GM18519 (cell line): ENCODE results near the gene WDFY3.

ENCODE experiments used
- ATAC-seq: cut with Tn5 transposase; IDR thresholded peaks from one replicate; pipeline ENCODE4 v1.9.1; 2021; ENCODE audit warnings: mild to moderate bottlenecking, moderate library complexity; ENCODE audit not compliant: unreplicated experiment, low FRiP score

WDFY3 gene

DNA sequence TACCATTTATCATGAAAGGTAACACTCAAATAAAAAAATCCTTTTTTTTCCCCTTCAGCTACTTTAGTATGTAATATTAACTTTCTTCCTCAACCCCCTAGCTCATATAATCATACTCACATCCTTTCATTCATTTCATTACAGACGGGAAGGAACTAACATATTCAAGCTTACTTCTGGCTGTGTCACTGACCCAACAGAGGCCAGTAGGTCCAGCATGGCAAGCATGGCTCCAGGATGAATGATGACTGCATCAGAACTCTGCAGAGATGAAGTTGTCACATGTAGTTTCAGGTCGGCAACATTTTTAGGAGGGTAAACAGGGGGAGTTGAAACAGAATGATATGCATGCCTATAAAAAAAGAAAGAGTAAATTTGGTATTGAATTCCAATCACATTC is 163.4 kb downstream of the WDFY3 start:
- ATAC-seq = no peak

DNA sequence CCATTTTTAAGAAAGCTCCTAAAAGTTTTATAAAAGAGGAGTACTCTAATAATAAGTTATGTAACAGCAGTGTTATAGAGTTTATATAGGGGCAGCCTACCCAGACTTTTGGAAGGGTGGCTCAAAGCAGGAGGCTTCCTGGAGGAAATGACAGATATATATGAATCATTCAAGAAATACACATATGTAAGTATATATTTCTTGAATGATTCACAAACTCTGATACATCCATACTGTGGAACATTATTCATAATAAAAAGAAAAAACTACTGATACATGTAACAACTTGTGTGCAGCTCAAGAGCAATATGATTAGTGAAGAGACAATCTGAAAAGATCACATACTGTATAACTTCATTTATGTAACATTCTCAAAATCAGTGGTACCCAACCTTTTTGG is 166.2 kb downstream of the WDFY3 start:
- ATAC-seq = no peak

DNA sequence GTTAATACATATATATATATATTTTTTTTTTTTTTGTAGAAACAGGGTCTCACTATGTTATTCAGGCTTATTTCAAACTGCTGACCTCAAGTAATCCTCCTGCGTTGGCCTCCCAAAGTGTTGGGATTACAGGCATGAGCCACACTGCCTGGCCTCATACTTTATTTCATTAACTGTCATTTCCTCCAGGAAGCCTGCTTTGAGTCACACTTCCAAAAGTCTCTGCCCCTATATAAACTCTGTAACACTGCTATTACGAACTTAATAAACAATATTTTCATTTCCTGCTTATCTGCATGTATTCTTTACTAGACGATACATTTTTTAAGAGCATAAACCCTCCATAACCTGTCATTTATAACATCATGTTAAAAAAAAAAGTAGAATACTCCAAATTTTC is 167.2 kb downstream of the WDFY3 start:
- ATAC-seq = no peak

DNA sequence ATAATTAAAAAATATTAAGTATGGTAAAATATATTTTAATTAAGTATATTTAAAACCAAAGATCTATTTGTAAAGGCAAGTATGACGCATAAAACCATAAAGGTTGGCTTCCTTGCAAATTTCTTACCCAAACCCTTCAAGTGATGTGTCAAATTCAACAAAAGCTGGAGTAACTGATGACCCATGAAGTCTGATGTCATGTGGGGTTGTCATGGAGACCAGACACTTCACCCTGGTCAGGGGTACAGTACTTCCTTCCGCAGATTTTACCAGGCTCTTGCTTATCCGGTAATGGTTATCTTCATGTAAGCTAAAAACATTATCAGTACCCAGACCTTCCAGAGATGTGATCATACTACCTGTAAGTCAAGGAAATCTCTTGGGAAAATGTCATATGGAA is 170.1 kb downstream of the WDFY3 start:
- no peak for ATAC-seq

DNA sequence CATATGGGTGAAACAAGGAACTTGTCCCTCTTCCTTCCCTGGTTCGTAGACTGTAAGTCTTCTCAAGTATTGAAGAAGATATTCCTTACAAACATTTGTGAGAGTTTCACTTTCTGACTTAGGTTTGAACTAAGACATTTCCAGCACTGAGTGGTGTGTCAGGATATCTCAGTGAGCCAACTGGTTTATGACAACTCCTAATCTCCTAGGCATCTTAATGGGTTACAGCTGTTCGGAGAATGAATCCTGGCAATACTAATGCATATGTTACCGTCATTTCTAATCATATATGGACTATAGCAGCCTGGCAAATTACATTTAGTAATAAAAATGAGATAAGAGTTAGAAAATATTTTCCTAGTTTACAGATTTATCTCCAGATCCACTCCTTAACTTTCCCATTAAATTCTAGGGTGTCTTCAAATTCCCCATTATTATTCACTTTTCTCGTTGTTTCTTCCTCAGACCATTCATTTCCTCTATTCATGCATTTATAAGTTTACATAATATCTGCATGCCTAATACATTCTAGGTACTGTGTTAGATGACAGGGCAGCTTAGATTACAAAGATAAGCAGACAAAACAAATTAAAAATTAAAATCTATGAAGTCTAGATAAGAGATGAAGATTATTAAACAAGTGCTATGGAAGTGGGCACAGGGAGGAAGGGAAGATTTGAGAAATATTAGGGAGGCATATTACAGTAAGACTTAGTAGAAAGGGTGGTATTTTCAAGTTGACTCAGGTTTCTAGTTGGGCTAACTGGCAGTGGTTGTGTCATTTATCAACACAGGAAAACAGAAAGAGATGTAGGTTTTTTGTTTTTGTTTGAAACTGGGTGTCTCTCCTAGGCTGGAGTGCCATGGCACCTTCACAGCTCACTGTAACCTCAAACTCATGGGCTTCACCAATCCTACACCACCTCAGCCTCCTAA is 173.9 kb downstream of the WDFY3 start:
- no peak for ATAC-seq

DNA sequence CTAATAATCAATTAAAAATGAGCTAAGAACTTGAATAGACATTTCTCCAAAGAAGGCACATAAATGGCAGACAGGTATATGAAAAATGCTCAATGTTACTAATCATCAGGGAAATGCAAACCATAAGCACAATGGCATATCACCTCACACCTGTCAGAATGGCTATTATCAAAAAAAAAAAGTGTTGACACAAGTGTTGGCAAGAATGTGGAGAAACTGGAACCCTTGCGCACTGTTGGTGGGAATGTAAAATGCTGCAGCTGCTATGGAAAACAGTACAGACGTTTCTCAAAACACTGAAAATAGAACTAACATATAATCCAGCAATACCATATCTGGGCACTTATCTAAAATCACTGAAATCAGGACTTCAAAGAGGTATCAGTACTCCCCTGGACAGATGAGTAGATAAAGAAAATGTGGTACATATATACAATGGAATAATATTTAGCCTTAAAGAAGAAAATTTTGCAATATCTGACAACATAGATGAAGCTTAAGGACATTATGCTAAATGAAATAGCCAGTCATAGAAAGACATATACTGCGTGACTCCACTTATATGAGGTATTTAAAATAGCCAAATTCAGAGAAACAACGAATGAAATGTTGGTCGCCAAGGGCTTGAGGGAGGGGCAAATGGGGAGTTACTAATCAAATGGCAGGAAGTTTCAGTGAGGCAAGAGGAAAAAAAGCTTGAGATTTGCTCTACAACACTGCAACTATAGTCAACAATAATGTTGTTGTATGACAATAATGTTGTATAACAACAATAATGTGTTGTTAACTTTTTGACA is 175.5 kb downstream of the WDFY3 start:
- no peak for ATAC-seq

DNA sequence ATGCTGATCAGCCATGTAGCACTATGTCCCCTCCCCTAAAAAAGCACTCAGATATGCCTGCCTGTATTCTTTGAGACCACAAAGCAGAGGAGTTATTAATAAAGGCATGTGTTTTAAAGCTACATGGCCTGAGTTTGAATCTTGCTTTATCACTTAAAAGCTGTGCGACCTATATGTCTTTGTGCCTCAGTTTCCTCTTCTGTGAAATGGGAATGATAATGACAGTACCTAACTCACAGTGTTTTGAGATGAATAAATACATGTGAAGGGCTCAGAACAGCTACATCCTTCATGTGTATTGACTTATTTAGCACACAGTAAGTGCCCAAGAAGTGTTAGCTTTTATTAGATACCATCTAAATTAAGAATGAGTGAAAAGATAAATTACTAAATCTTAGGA is 180.0 kb downstream of the WDFY3 start:
- ATAC-seq = no peak

DNA sequence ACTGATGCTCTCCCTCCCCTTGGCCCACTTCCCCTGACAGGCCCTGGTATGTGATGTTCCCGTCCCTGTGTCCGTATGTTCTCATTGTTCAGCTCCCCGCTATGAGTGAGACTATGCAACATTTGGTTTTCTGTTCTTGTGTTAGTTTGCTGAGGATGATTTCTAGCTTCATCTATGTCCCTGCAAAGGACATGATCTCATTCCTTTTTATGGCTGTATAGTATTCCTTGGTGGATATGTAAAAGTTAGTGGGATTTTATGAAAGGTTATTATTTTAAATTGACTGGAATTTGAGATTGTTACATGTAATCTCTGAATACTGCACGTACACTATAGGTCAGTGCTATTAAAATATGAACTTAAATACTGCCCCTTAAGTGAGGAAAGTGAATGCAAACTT is 184.0 kb downstream of the WDFY3 start:
- ATAC-seq = no peak

DNA sequence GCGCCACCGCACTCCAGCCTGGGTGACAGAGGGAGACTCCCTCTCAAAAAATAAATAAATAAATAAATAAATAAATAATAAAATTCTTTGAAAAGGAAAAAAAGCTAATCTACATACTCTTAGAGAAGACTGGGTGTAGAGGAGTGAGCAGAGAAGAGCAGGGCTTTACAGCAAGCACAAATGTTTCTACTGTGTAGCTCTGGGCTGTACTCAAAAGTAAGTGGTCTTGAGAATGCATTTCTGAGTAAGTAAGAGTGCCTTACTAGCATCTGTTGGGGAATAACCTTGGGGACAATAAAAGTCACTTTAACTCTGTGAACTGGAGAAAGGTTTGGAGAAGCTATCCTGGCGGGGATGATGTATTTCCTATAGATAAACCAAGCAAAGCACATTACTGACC is 185.8 kb downstream of the WDFY3 start:
- no peak for ATAC-seq

DNA sequence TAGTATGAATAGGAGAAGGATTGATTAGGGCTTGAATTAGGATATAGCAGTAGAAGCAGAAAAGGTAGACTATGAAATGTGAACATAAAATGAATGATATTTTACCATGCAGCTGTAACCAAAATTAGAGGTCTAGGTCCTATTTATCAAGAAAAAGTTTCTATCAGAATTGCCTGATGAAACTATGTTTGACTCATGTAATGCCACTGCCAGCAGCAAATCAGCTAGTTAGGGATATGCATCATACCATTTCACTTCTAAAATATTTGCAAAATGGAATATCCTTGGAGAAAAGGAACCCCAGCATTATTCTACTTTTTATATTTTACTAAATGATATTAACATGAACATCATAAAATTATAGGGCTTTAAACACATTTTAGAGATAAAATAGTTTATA is 188.4 kb downstream of the WDFY3 start:
- ATAC-seq = no peak

DNA sequence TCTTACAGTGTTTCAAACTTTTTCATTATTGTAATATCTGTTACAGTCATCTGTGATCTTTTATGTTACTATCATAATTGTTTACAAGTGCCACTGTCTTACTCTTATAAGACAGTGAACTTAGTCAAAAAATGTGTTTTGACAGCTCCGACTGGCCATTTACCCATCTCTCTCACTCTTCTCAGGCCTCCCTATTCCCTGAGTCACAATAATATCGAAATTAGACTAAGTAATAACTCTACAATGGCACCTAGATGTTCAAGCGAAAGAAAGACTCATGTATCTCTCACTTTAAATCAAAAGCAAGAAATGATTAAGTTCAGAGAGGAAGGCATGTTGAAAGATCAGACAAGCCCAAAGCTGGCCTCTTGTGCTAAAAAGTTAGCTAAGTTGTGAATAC is 199.3 kb downstream of the WDFY3 start:
- no peak for ATAC-seq

DNA sequence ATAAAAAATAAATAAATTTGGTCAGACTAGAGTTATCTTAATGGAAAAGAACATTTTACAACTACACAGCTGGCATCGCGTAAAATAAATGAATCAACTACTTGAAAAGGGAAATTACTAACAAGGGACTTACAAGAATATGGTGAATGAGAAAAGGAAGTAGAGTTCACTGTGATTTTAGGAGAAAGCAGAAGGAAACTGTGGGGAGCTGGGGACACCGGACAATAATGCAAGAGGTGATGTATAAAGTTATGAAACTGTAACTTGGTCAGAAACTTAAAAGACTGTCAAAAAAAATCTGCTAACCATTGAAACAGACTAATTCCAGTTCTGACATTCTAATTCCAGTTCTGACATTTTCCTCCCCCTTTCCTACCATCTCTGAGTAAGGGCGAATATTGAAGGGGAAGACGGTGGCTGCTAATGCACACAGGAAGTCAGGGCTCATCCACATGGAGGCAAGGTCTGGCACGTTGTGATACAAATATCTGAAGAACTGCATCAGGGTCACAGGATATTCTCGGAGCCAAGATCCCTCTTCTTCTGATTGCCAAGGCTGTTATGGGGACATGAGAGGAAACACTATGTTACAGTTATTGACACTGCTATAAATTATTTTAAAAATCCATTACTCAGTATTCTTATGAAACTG is 213.0 kb downstream of the WDFY3 start:
- no peak for ATAC-seq

DNA sequence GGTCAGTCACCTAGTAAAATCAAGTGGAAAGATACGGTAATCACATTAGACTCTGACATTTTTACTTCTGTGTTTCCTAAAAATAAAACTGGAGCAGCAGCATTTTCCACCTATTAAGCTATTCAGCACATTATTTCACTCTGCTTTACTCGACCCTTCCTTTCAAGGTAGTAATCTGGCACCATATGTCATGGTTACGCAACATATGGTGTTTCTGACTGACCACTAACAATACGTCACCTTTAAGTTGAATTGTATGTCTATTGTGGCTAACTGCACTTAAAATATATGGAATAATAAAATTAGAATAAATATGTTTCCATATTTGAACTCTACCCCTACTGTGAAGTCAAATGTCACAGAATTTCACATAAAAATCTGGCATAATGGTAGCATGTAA is 214.8 kb downstream of the WDFY3 start:
- no peak for ATAC-seq

DNA sequence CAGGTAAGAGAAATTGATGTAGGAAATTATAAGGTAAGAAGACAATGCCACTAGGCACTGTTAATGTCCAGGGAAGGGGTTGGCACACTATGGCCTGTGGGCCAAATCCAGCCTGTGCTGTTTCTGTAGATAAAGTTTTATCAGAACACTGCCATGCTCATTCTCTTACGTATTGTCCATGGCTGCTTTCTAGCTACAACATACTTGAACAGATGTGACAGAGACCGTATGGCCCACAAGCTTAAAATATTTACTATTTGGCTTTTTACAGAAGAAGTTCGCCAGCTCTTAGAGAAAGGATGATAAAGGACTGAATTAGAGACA is 215.6 kb downstream of the WDFY3 start:
- no peak for ATAC-seq

DNA sequence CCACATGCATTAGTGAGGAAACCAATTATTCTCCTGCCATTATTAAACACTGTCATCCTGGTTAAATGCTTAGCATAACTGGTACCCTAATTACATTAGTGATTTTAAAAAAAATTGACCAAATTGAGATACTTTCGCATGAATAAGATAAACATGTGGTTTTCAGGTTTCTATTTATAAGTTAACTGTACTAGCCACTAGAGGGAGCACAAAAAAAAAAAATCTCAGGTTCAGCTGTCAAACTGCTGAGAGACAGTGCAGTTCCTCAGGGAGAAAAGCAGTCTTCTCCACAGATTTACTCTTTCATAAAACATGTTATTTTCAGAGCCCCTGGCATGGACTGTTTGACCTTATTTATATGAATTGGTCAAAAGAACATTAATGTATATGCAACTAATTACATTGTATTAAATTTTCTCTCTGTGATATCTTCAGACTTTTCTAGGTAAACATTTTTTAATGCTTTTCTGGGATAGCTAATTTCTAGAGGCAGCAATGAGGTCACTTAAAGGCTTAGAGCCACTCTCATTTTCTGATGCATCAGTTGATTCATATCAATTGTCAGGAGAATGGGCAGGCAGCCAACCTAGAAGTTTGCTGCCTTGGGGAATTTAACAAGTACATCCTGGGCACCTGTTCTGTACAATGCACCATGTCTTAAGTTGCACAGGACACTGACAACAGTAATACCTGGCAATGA is 216.1 kb downstream of the WDFY3 start:
- no peak for ATAC-seq

DNA sequence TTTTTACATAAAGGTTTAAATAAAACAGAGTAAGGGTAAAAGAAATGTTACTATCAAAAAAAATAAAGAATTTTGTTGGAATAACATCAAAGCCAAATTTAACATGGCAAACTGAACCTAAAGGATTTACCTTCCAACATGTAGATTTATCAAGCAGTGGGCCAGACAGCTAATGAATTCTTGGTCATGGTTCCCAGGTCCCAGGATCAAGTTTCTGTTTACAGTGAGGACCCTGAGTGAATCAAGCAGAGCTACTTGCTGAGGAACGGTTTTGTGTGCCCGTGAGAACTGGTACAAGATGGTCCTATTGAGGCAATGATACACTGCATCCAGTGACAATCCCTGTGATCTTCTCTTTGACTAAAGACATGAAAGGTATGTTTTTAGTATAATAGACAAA is 226.4 kb downstream of the WDFY3 start:
- ATAC-seq = no peak

DNA sequence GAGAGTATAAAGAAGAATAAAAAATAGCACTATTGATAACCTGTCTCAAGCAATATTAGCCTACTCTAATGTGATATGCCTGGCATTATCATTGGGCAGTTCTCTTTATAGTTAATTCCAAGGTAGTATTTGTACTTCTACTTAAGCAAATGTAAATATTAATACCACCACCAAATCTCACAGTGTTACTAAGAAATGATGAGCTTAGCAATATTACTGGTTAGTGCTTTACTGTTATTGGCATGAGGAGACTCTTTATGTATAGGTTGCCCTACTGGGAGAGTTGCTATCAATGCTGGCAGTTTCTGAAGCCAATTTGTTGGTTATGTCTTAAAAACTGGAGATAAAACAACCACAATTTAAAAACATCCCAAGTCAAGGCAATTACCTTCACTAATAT is 227.9 kb downstream of the WDFY3 start:
- ATAC-seq = no peak

DNA sequence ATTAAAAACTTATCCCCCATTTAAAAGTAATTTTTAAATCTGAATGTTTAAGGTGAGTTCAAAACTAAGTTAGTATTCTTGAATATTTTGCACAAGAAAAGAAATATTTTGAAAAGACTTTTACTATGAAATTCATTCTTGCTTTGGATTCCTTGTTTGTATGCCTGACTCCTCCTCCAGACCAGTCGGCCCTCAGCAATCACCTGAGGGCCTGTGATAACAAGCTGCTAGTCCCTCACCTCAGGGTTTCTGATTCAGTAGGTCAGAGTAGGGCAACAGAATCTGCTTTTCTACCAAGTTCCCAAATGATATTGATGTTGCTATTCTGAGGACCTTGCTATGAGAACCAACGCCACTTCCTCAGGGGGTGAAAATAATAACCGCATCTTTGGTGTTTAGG is 228.8 kb downstream of the WDFY3 start:
- ATAC-seq = no peak

DNA sequence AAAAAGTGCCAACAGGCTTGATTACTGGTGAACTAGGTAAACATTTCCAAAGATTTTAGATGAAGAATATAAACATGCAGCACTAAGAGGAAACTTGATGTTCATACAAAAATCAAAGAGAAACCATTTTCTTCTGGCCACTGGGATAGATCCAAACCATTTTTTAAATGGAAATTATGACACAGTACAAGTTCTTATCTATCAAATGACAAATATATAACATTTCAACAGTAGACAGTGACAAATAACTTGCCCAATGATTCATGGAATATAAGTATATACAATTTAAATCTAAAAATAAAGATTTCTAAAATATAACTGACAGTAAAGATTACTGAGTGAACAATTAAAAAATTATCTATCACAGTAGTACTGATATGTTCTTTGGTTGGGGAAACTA is 232.5 kb downstream of the WDFY3 start:
- no peak for ATAC-seq

DNA sequence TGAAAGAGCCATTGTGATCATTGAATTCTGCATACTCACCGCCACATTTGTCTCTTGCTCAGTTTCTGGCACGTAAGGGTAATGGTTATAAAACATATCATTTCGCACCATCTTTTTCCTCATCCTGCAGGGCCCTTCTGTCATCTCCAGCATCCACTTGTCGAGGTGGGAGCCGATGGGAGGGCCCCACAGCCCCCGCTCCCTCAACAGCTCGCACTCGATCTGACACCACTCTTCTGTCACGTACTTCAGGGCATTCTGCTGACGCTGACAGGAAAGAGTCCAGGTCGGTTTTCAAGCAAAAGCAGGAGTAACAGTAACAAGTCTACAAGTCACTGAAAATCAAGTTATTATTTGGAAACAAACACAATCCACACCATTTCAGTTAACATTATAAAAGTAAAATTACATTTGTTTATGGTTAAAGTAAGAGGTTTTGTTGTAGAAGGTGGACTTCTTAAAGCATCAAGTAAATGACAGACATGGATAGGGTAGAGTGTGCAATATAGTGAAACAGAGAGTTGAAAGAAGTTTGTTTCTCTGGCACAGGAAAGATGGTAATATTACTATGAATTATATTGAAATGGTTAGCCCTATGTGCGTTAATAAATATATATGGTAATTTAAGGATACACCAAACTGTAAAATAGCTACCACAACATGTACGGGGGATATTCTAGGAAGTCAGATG is 233.0 kb downstream of the WDFY3 start:
- no peak for ATAC-seq
